Brain pericyte (primary cell): Measurements from ENCODE around the gene LCT.
"Not testable (repeated sequence)": the region's sequence is repeated elsewhere in the genome, so short reads cannot be mapped to it uniquely, and the experiment has no call there.

ENCODE experiments used
- DNase-seq: peaks from one replicate; pipeline ENCODE4 v3.0.0-alpha.2; 2012; ENCODE audit warnings: low read depth, low spot score

Gene LCT

DNA sequence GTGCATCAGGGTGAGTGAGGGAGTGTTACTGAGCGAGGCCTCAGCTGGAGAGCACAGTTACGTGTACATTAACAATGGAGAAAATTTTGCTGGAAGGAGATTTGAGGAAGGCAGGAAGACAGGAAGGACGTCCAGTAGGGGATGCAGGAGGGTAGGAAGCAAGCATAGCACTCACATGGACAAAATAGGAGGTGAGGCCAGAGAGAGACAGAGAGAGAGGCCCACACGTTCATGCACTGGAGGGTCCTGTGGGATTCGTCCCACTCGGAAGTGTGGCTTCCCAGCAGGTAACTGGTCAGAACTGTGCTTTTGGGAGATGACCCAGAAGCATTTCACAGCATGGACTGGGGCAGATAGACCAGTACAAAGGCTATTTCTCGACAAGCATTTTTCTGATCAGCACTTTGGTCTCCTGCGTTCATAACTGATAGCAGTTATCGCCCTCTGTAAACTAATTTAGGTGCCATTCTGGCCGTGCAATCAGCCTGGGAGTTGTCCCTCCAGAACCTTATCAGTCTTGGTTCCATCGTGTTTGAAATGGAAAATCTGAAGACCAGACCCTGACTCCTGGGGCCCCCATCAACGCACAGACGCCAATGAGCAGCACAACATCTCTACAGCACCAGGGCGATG lies 5.7 kb downstream of the LCT start:
- DNase-seq, result no peak

DNA sequence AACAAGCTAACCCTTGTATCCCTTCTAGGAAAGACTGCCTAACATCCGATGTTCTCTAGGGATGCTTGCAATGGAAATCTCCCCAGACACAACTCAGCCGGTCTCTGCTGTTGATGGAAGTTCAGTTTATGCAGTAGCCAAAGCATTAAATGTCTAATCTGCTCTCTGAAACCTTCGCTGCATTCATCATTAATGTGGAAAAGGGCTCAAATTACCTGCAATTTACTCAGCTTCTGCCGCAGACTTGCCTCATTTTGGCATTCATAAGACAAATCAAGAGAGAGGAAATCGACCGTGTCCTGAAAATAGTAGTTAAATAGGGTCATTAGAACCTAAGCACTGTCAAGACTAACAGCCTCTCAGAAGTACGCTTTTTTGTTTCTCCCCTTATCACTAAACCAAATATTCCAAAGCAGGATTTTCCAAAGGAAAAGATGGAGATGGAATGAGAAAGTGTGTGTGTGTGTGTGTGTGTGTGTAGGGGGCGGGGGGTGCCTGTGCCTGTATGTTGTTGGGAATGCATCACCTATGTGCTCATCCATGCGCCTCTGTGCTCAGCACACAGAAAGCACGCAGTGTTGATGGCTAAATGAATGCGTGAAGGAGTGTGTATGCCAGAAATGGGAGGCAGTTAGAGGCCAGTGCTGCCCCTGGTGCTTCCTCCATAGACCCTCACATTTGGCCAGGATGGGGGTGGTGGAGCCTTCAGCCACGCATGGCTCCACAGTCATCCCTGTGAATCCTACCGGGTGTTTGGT lies 7.4 kb downstream of the LCT start:
- DNase-seq, result no peak

DNA sequence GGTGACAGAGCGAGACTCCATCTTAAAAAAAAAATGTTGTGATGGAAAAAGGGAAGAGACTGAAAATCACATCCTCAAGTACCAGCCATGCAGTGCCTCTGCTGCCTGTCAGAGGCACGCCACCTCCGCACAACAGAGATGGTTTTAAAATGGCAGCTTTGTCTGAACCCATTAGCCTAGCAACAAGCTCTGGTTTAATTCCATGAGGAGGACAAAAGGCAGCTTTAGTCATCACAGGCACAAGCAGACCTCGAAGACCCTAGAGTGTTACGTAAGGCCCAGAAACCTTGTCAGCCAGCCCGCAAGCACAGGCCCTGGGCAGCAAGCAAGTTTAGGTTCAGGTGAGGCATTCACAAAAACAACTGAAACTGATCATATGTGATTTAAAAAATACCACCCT lies 10.4 kb downstream of the LCT start:
- no peak for DNase-seq

DNA sequence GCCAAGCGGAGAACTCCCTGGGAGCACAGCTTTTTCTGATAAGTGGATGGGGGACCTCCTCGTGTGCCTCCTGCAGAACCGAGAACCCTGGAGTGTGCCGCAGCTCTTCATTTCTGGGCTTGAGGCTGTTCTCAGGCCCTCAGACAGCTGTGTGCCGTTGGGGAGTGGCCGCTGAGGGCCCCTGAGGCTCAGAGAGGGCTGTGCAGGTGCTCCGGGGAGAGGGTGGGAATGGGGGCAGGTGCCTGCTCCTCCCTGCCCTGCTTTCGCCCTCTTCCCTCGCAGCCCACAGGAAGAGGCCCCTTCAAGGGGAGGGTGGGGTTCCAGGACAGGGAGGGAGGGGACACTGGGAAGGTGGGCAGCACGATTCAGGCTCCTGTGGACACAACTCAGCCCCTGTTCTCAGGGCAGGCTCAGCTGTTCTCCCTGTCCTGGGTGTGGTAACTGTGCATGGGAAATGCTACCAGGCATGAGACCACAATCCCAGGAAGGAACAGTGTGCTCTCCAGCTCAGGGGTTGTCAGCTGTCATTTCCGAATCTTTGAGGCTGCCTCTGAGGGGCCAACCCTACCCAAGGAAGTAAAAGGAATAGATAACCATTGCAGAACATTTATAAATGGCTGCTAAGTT lies 11.3 kb downstream of the LCT start:
- DNase-seq, result no peak

DNA sequence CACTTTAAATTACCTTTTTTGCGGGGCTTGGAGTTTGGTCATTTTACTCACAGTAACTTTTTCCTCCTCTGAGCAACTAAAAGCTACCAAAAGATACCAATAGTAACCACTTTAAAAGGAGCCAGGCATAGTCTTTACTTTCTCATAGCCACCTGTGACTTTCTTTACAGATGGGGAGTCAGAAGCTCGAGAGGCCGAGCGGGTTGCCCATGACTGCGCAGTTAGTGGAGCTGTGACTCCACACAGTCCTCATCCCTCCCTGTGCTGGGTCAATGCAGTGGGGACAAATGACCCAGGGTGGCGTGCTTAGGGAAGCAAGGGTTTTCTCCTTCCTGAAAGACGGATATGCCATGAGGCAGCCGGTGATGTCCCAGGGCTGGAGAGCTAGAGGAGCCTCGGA lies 11.9 kb downstream of the LCT start:
- no peak for DNase-seq

DNA sequence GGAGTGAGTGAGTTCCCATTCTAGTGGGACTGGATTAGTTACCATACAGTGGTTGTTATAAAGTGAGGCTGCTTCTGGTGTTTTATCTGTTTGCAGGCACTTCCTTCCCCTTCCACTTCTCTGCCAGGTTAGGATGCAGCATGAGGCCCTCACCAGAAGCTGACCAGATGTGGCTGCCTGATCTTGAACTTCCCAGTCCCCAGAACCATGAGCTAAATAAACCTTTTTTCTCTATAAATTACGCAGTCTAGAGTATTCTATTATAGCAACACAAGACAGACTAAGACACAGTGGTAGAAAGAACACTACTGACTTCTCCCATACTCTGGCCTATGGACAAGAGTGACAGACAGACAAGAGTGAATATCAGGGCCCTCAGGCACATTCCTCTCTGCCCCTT lies 14.1 kb downstream of the LCT start:
- DNase-seq, result no peak

DNA sequence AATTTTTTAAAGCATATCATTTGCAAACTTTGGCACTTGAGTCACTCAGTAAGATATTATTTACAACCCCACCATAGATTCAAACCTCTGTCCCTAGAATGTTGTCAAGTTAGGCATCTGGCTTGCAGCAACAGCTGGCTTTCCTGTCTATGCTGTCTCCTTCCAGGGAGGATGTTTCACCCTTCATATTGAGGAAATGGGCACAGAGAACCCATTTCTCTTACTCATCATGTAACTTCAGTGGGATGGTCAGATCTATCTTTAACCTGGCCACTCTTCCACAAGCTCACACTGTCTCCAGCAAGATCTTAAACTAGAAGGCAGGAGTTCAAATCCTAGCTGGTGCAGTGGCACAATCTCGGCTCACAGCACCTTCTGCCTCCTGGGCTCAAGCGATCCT lies 15.8 kb downstream of the LCT start:
- DNase-seq, result no peak

DNA sequence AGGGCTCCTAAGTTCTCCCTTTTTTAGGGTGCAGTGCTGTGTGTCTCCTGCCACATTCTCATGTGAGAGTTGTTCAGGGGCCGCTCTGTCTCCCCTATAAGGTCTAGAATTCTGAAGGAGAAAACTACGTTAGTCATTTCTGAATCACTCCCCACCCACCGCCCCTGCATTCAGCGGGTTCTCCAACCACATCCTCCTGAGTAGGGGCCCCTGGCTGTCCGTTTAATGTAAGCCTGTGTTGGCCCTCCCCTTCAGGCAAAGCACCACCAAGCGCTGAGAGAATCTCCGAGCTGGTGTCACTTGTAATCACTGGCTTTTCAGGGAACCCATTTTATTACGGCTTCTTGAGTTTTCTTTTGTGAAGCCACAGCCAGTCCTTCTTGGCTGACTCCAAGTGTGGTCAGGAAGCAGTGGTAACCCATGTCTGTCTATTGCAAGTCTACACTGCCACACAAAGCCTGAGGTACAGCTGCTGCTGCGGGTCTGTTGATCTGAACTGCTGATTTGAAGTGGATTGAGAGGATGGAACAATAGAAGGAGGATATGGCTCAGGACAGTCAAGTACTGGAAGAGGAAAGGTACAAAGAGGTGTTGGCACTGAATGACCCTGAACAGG lies 16.9 kb downstream of the LCT start:
- DNase-seq, result no peak

DNA sequence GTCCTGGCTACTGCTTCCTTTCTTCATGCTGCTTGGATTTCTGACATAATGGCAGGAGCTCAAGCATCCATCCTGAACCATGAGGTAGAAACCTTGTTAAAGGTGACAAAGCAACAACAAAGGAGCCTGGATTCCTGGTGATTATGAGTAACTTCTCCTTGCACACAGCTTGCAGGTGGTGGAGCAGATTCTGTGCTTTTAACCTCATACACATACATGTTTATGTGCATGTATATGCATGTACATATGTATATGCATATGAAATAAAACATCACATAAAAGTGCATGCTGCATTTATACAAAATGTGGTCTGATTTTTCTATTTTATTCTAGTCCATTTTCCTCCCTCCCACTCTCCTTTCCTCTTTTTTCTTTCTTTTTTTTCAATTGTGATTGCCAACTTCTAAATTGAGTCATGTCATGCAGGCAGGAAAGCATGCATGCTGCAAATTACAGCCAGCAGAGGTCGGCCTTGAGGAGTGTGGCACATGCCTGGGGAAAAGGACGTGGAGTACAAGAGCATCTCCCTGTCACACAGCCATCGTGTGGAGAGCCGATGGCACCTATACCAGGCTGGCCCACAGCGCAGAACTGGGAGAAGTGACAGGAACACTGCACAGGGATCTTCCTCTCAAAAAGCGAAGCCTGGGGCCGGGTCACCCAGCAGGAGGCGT lies 17.9 kb downstream of the LCT start:
- no peak for DNase-seq

DNA sequence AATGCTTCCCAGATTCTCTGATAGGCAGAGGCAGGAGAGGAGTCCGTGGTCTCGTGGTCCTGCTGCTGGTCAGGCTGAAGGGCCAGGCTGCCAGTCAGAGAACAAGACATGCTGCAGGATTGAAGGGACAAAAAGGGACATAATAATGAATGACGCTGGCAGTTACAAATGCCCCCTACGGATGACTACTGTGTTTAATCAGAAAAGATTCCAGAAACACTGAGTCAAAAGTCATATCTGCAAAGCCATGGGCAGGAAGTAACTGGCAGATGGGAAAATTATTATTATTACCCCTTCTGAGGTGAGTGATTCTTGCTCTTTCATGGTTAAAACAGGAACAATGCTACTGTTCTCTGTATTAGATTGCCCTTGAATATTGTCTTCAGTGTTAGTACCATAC lies 19.0 kb downstream of the LCT start:
- no peak for DNase-seq

DNA sequence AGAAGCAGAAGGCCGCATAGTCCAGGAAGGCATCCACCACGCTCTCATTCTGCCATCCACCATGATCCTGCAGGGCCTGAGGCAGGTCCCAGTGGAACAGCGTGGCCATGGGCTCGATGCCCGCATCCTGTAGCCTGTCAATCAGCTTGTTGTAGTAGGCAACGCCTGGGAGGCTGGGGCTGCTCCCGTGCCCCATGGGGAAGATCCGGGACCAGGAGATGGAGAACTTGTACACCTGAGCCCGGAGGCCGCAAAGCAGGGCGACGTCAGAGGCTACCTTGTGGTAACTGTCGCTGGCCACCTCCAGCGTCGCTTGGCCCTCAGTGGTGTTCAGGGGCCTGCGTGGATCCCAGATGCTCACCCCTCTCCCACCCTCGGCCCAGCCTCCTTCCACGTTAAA lies 19.5 kb downstream of the LCT start:
- DNase-seq, result no peak

DNA sequence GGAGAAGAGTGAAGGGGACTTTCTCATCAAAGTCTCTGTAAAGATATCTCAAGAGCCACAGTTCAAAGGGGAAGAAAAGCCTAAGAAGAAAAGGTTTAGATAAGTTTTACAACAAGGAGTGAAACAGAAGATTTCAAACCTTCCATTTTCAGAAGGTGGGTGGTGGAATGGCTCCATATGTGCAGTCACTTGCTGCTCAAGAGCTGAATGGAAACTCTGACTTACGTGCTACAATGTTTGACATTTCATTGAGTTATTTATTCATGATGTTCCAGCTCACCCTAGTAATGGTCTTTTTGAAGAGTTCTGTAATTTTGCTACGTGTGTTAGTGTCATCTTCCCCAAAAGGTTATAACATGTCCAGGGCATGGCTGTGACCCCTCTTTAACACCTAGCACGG lies 21.7 kb downstream of the LCT start:
- no peak for DNase-seq

DNA sequence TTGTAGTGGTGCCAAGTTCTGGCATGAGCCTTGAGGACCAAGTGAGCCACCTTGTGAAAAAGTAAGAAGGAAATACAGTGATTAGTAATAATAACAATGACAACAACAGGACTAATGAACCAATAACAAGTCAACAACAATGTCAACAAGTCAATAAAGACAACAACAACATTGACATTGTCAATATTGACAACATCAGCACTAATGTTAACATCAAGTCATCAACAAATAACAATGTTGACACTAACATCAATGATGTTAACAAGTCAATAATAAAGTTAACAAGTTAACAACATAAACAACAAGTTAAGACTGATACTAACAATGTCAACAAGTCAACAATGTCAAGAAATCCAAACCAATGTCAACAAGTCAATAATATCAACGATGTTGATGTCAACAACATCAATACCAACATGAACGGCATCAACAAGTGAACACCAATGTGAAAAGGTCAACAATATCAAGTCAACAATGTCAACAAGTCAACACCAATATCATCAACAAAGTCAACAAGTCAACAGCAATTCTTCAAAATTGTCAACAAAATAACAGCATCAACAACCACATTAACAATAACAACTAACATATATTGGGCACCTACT lies 24.0 kb downstream of the LCT start:
- no peak for DNase-seq

DNA sequence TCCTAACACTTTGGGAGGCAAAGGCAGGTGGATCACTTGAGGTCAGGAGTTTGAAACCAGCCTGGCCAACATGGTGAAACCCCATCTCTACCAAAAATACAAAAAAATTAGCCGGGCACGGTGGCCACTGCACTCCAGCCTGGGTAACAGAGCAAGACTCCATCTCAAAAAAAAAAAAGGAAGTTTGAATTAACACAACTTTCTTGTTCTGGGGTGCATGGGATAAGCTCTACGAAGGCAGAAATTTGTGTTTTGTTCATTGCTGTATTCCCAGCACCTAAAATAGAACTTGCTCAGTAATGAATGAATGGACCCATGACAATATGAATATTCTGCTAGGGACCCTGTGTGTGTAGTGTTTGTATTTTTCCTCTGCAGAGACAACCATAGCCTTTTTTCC lies 29.1 kb downstream of the LCT start:
- DNase-seq, result not testable (repeated sequence)

DNA sequence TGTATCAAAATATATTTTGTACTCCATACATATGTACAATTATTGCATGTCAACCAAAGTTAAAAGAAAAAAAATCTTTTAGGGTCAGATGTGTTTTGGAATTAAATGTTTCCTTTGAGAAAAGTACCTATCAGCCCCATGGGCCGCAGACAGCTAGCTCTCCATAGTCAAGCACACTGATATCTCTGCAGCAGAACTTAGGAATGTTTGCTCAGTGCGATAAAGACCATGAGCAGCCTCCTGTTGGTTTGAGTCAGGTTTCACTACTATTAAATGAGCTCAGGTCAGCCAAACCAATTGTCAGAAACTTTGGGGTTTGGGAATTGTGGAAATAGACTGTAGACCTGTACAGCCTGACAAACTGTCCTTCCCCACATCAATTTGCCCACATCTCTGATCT lies 33.7 kb downstream of the LCT start:
- DNase-seq, result no peak

DNA sequence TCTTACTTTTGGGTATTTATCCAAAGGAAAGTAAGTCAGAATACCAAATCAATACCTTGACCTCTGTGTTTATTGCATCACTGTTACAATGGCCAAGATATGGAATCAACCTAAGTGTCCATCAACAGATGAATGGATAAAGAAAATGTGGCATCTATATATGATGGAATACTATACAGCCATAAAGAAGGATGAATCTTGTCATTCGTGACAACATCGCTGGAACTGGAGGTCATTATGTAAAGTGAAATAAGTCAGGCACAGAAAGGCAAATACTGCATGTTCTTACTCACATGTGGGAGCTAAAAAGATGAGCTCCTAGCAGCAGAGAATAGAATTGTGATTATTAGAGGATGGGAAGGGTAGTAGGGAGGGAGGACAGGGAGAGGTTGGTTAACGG lies 34.6 kb downstream of the LCT start:
- no peak for DNase-seq

DNA sequence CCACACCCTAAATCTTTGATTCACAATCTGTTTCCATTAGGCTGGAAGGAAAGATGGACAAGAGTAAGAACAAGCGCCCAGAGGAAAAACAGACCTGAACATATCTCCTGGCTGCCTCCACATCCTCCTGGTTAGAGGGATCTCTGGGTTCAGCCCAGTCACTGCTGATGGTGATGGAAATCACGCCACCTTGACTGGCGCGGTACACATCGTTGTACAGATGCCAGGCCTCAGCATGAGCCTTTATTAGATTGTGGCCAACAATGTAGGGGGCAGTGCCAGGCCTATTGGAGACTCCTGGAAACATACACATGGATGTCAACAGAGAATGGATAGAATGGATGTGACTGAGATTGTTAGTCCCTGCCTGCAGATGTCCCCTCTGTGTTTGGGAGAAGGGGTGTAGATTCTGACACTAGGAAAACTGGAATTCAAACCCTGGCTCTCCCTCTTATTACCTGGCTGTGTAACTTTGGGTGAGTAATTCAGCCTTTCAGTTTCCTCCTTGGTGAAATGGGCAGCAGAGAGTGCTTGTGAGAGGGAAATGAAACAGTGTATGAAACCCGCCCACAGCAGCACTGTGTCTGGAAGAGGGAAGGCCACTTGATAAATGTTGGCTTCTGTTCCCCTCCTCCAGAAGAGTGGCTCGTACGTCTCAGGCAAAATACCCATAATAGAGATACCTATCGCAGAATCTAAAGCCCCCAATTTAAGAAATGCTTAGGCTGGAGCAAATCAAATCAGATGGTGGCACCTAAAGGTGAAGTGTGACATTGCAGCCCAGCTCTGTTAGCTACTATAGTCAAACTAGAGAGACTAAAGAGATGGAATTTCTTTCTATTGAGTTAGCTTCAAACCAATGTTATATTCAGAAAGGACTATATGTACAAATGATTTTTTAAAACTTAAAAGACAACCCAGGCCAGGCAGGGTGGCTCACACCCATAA lies 36.2 kb downstream of the LCT start:
- no peak for DNase-seq

DNA sequence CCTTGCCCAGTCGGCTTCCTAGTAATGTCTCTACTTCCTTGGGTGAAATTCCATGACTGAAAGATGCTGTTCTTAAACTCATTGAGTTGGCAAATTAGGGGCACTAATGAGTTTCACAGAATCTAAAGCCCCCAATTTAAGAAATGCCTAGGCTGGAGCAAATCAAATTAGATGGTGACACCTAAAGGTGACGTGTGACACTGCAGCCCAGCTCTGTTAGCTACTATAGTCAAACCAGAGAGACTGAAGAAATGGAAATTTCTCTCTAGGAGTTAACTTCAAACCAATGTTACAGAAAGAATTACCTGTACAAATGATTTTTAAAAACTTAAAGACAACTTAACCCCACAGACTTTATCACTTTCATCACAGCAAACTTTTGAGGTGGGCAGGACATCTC lies 37.2 kb downstream of the LCT start:
- DNase-seq, result no peak

DNA sequence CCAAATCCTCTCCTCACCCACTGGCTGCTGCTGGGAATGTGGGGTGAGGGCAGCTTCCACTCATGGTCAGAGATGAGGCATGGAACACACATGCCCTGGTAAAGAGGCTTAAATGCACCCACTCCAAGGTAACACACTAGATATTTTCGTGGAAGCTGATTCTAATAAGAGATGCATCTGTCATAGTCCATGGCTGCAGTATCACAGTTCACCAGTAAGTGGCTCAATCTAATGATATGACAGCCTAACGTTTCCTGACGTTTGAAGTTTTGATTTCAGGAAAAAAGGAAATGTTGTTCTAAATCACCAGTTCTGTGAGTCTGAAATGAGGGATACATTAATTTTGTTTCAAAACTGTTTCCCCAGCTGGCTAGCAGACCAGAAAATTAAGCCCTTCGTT lies 38.2 kb downstream of the LCT start:
- DNase-seq, result no peak

DNA sequence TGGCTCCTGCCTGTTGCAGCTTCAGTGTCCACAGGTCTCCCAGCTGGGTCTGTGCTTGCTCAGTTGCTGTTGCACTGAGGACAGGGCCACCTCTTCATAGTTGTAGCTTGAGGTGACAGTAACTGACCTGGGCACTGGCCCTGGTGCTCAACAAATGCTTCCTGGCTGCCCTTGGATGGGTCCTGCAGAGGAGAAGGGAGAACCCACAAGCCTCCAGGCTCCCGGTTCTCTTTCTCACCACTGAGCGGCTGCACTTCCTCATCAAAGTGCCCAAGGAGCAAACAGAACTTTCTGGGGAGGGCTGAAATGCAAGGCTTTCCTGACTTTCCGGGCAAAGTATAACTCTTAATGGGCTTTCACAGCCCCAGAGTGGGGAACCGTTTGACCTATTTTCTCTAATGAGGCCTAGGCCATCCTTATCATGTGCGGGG lies 38.7 kb downstream of the LCT start:
- no peak for DNase-seq
